Measurements from ENCODE around the gene CTNNA3.

DNA sequence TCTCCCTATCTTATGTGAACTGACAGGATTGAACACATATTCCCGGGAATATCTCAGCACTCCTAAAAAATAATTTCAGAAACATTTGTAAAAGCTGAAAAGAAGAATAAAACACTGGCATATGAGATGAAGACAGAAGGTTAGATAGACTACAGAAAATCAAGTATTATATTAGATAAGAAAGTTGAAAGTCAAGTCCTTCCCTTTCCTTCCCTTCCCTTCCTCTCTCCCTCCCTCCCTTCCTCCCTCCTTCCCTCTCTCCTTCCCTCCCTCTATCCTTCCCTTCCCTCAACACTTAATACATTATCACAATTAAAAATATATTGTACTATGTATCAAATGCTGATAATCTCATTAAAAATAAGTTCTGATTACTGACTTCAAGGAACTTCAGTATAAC, 122.5 kb downstream of the CTNNA3 start:
- no peak for TF ChIP-seq POLR2AphosphoS5 (IDR thresholded peaks at IDR 0.05)
- TF ChIP-seq, protein P1, sequence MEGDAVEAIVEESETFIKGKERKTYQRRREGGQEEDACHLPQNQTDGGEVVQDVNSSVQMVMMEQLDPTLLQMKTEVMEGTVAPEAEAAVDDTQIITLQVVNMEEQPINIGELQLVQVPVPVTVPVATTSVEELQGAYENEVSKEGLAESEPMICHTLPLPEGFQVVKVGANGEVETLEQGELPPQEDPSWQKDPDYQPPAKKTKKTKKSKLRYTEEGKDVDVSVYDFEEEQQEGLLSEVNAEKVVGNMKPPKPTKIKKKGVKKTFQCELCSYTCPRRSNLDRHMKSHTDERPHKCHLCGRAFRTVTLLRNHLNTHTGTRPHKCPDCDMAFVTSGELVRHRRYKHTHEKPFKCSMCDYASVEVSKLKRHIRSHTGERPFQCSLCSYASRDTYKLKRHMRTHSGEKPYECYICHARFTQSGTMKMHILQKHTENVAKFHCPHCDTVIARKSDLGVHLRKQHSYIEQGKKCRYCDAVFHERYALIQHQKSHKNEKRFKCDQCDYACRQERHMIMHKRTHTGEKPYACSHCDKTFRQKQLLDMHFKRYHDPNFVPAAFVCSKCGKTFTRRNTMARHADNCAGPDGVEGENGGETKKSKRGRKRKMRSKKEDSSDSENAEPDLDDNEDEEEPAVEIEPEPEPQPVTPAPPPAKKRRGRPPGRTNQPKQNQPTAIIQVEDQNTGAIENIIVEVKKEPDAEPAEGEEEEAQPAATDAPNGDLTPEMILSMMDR (IDR thresholded peaks at IDR 0.05 in 8 of 11, conservative IDR thresholded peaks at IDR 0.05 in 3 of 11): no peak
- TF ChIP-seq POLR2A (IDR thresholded peaks at IDR 0.05): no peak

Measured in spleen (tissue), 7 donors.